OCI-LY3 (cell line): ENCODE measurements around the gene CEACAM6.
A peak's percentile ranks its signal among the peaks of the same experiment; 100 is the strongest.
"Not testable (repeated sequence)": the region's sequence is repeated elsewhere in the genome, so short reads cannot be mapped to it uniquely, and the experiment has no call there.

Experiments
- H2AFZ ChIP-seq: fragments of 200-600, 300-600 bp; shearing (Covaris generic); 2 replicates; pipeline ENCODE4 v1.6.0; 2014; ENCODE audit warnings: antibody characterized with exemption, low read depth, low read length
- H3K27ac ChIP-seq: fragments of 200-600, 300-600 bp; sonication (generic); 2 replicates; pipeline ENCODE4 v1.5.1; 2014; ENCODE audit warnings: mild to moderate bottlenecking, low read length, moderate library complexity, mixed read lengths
- H3K27me3 ChIP-seq: fragments of 200-600, 300-600 bp; sonication (generic); 2 replicates; pipeline ENCODE4 v1.6.1; 2014; ENCODE audit warnings: low read depth, low read length, mixed read lengths
- H3K36me3 ChIP-seq: fragments of 200-600, 300-600 bp; sonication (generic); replicated peaks from 2 replicates; pipeline ENCODE3; 2014; ENCODE audit warnings: low read depth, low read length, mixed read lengths
- H3K4me1 ChIP-seq: fragments of 300-600, 200-600 bp; sonication (generic); 2 replicates; pipeline ENCODE4 v1.6.1; 2014; ENCODE audit warnings: low read length, mixed read lengths
- H3K4me2 ChIP-seq: fragments of 200-600, 300-600 bp; sonication (generic); 2 replicates; pipeline ENCODE4 v1.6.1; 2014; ENCODE audit warnings: low read length, mixed read lengths
- H3K4me3 ChIP-seq: fragments of 300-600, 200-600 bp; sonication (generic); 2 replicates; pipeline ENCODE4 v1.5.1; 2014; ENCODE audit warnings: antibody characterized with exemption, mild to moderate bottlenecking, low read length, moderate library complexity
- H3K79me2 ChIP-seq: fragments of 300-600, 200-600 bp; shearing (Covaris generic); 2 replicates; pipeline ENCODE4 v1.6.1; 2014; ENCODE audit warnings: mild to moderate bottlenecking, low read length, mixed read lengths
- H3K9ac ChIP-seq: fragments of 300-600, 200-600 bp; shearing (Covaris generic); 2 replicates; pipeline ENCODE4 v1.6.0; 2014; ENCODE audit warnings: mild to moderate bottlenecking, low read length, moderate library complexity
- H3K9me3 ChIP-seq: fragments of 200-600, 300-600 bp; shearing (Covaris generic); 2 replicates; pipeline ENCODE4 v1.6.1; 2014; ENCODE audit warnings: low read length, mixed read lengths; ENCODE audit not compliant: insufficient read depth
- H4K20me1 ChIP-seq: fragments of 200-600, 300-600 bp; sonication (generic); 2 replicates; pipeline ENCODE4 v1.6.1; 2016; ENCODE audit warnings: low read length, mixed read lengths; ENCODE audit not compliant: insufficient read depth
- EZH2phosphoT487 ChIP-seq: fragments of 200-600 bp; shearing (Covaris generic); IDR thresholded peaks from 2 replicates; pipeline ENCODE4 v1.6.1; 2018; ENCODE audit warnings: antibody characterized with exemption, mixed run types, low read depth
- TF ChIP-seq, protein P1 (sequence below): fragments of 200-600, 300-600 bp; sonication (generic); IDR thresholded peaks from 2 replicates; pipeline ENCODE4 v1.5.1; 2014; ENCODE audit warnings: antibody characterized with exemption, low read length, low read depth

CEACAM6 gene

DNA sequence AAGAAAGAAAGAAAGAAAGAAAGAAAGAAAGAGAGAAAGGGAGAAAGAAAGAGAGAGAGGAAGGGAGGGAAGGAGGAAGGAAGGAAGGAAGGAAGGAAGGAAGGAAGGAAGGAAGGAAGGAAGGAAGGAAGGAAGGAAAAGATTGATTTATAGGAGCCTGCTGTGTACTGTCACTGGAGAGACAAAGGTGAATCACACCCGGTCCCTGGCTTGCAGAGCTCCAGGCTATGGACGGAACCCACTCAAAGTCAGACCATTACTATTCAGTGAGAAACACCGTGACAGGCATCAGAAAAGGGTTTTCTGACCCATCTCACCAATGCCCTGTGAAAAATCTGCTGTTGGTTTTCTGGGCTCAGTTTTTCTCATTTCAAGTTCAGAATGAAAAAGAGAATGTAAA is 7.3 kb upstream of the CEACAM6 start:
- Histone ChIP-seq H3K27ac (no peak overlapping the region), H3K4me1 (peaks cover 4% of the 10 kb centered on the region; the same call in 1 of the 2 replicates), H3K27me3 (peaks cover 59% of the 10 kb centered on the region)

DNA sequence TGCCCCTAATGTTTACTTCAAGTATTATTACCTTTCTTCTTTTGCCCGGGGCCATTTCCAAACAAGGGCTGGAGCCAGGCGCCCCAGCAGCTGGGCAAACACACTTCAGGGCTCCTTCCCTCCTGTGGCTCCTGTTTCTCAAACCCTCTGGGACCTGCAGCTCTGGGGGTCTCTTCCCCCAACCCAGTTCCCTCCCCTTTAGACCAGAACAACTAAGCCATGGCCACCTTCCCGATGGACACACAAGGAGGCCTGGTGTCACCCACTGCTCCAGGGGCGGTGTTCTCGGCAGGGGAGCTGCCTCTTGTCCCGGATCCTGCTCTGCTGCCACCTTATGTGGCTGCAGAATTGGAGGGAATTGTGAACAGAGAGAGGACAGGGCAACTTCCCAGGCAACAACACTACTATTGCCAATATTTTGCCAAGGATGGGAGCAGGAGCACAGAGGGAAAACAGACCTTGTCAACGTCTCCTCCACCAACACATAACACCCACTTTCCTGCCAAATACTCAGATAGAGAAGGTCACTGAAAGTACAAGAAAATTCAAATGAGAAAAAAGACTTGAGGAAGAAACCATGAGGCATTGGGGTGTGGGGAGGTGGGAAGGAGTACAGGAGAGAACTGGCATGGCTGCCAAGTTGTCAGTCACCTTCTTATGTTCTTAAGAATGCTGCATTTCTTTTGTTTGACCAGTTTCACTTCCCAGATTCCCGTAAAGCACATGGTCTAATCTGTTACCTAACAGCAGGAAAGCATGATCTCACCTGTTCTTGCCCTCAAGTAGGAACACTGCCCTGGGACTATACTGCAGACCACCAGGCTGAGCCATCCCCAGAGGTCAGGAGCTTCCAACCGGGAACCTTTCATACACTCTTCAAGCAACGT is 4.8 kb upstream of the CEACAM6 start:
- H3K36me3 ChIP-seq, H3K4me3 ChIP-seq, H3K27ac ChIP-seq, H3K9me3 ChIP-seq, H3K4me2 ChIP-seq, H2AFZ ChIP-seq, H3K79me2 ChIP-seq, H3K4me1 ChIP-seq, H3K9ac ChIP-seq, H4K20me1 ChIP-seq: not testable (repeated sequence)
- peaks cover 64% of the 10 kb centered on the region for H3K27me3 ChIP-seq

More for the DNA sequence above, 7.3 kb upstream of the CEACAM6 start:
- TF ChIP-seq, protein P1, sequence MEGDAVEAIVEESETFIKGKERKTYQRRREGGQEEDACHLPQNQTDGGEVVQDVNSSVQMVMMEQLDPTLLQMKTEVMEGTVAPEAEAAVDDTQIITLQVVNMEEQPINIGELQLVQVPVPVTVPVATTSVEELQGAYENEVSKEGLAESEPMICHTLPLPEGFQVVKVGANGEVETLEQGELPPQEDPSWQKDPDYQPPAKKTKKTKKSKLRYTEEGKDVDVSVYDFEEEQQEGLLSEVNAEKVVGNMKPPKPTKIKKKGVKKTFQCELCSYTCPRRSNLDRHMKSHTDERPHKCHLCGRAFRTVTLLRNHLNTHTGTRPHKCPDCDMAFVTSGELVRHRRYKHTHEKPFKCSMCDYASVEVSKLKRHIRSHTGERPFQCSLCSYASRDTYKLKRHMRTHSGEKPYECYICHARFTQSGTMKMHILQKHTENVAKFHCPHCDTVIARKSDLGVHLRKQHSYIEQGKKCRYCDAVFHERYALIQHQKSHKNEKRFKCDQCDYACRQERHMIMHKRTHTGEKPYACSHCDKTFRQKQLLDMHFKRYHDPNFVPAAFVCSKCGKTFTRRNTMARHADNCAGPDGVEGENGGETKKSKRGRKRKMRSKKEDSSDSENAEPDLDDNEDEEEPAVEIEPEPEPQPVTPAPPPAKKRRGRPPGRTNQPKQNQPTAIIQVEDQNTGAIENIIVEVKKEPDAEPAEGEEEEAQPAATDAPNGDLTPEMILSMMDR, result no peak
- no peak for TF ChIP-seq EZH2phosphoT487
- no peak overlapping the region for H3K4me3 ChIP-seq
- no peaks in the 10 kb centered on the region for H3K79me2 ChIP-seq
- no peak overlapping the region for H2AFZ ChIP-seq
- H3K36me3 ChIP-seq, result no peaks in the 10 kb centered on the region
- no peaks in the 10 kb centered on the region for H4K20me1 ChIP-seq
- H3K4me2 ChIP-seq, result no peak overlapping the region
- H3K9ac ChIP-seq, result no peak overlapping the region
- H3K9me3 ChIP-seq, result no peaks in the 10 kb centered on the region

DNA sequence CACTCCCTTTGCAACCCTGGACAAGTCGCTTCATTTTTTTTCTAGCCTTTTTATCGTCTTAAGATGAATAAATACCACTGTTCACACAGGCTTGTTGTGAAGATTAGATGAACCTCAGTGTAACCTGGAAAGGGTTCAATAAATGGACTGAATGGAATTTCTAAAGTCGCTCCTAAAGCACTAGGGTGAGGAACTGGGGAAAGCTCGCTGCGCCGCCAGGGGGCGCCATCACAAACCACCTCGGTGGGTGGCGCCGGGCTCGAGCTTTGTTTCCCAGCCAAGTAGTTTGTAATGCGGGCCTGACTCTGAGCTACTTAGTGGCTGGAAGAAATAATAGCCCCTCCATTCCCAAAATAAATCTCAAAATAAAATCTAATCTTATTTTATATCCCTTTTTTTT is 2.2 kb upstream of the CEACAM6 start:
- no peak overlapping the region for H3K4me2 ChIP-seq
- no peak overlapping the region for H3K9ac ChIP-seq
- H2AFZ ChIP-seq, result no peak overlapping the region
- peaks cover 4% of the 10 kb centered on the region; the same call in 1 of the 2 replicates for H3K4me1 ChIP-seq
- TF ChIP-seq EZH2phosphoT487, result no peak
- TF ChIP-seq, protein P1, result peak; percentile 96
- H3K27me3 ChIP-seq, result peaks cover 44% of the 10 kb centered on the region
- H3K4me3 ChIP-seq, result no peak overlapping the region
- no peaks in the 10 kb centered on the region for H3K36me3 ChIP-seq
- H3K9me3 ChIP-seq, result no peaks in the 10 kb centered on the region
- H4K20me1 ChIP-seq, result no peaks in the 10 kb centered on the region
- no peak overlapping the region for H3K27ac ChIP-seq
- no peaks in the 10 kb centered on the region for H3K79me2 ChIP-seq

DNA sequence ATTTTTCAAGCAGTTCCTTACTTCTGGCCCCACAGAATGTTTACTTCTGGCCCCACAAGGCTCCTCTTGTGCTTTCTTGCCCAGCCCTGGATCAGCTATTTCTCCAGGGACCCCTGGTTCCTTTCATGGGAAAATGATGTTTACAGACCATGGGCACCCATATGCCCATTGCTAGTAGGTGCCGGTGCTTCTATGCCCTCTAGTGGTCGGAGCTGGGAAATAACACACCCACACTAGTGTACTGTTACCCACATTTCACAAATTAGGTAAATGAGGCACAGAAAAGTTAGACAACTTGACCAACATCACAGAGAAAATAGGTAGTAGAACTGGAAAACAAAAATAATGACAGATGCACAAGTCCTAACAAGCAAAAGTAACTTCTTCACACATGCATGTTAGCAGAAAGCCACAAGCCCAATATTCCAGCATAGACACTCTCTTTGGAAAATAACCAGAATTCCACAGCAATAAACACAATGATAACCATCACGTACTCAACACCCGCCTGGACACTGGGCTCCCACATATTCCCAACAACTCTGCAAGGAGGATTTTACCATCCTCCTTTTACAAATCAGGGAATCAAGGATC is 1.3 kb upstream of the CEACAM6 start:
- H3K27me3 ChIP-seq, result peaks cover 43% of the 10 kb centered on the region
- H3K36me3 ChIP-seq, result no peaks in the 10 kb centered on the region
- no peak overlapping the region for H3K4me3 ChIP-seq
- TF ChIP-seq, protein P1, result peak; percentile 77
- no peak for TF ChIP-seq EZH2phosphoT487
- no peak overlapping the region; the same call in 1 of the 2 replicates for H2AFZ ChIP-seq
- H3K9ac ChIP-seq, result no peak overlapping the region
- H3K4me2 ChIP-seq, result no peak overlapping the region
- no peaks in the 10 kb centered on the region for H3K9me3 ChIP-seq
- no peak overlapping the region for H3K27ac ChIP-seq
- H3K4me1 ChIP-seq, result peaks cover 4% of the 10 kb centered on the region; the same call in 1 of the 2 replicates
- no peaks in the 10 kb centered on the region for H3K79me2 ChIP-seq
- no peaks in the 10 kb centered on the region for H4K20me1 ChIP-seq
